OCI-LY7 (cell line): Measurements from ENCODE around the gene NDUFC2. TPM values are rescaled to one million over a fixed set of nuclear protein-coding genes. Genes with fewer than 3 reads are reported as not detected.
"Not testable (repeated sequence)": the region's sequence is repeated elsewhere in the genome, so short reads cannot be mapped to it uniquely, and the experiment has no call there.

ENCODE experiments used
- BruUV-seq: library from RNA; stranded (reverse); fragments of 400-500 nt; replicated peaks from 2 replicates; lab custom pipeline; 2021; lab: Mats Ljungman, UMichigan
- CTCF ChIA-PET: fragments of 300-600 bp; sonication (Branson Sonifier 250); formaldehyde crosslinking; loops from one replicate; lab custom pipeline; 2022; ENCODE audit warnings: antibody characterized with exemption; ENCODE audit not compliant: unreplicated experiment; lab: Charles Lee
- POLR2A ChIA-PET: fragments of 300-600 bp; sonication (Branson Sonifier 250); formaldehyde crosslinking; loops from one replicate; lab custom pipeline; 2022; ENCODE audit warnings: antibody characterized with exemption; lab: Charles Lee
- DNase-seq: peaks from one replicate; pipeline ENCODE4 v3.0.0-alpha.2; 2015; ENCODE audit warnings: low spot score
- H2AFZ ChIP-seq: fragments of 200-600 bp; sonication (generic), shearing (Covaris generic); 2 replicates; pipeline ENCODE4 v1.6.1; 2014; ENCODE audit warnings: mild to moderate bottlenecking, antibody characterized with exemption, low read length, moderate library complexity
- H3K27ac ChIP-seq: fragments of 200-600 bp; sonication (generic); 2 replicates; pipeline ENCODE4 v1.5.1; 2014; ENCODE audit warnings: mixed run types, low read depth, mild to moderate bottlenecking, moderate library complexity, low read length, inconsistent platforms; ENCODE audit not compliant: poor library complexity, severe bottlenecking
- H3K36me3 ChIP-seq: fragments of 200-600 bp; sonication (generic); 2 replicates; pipeline ENCODE4 v1.6.1; 2014; ENCODE audit warnings: mild to moderate bottlenecking, antibody characterized with exemption, low read length, moderate library complexity, mixed read lengths; ENCODE audit not compliant: insufficient read depth
- H3K4me1 ChIP-seq: fragments of 200-600 bp; sonication (generic); 2 replicates; pipeline ENCODE4 v1.5.1; 2014; ENCODE audit warnings: mild to moderate bottlenecking, low read length; ENCODE audit not compliant: insufficient read depth, poor library complexity, severe bottlenecking
- H3K4me2 ChIP-seq: fragments of 200-600 bp; sonication (generic); 2 replicates; pipeline ENCODE4 v1.6.1; 2014; ENCODE audit warnings: mild to moderate bottlenecking, low read length
- H3K4me3 ChIP-seq: fragments of 200-600 bp; sonication (generic); 2 replicates; pipeline ENCODE4 v1.5.1; 2014; ENCODE audit warnings: mild to moderate bottlenecking, low read depth, low read length; ENCODE audit not compliant: poor library complexity, severe bottlenecking
- H3K79me2 ChIP-seq: fragments of 200-600 bp; sonication (generic); 2 replicates; pipeline ENCODE4 v1.6.1; 2016; ENCODE audit warnings: low read depth, mild to moderate bottlenecking, low read length, moderate library complexity, mixed read lengths; ENCODE audit not compliant: insufficient read depth
- H3K9me2 ChIP-seq: fragments of 200-600 bp; sonication (generic); 2 replicates; pipeline ENCODE4 v1.6.1; 2016; ENCODE audit warnings: mild to moderate bottlenecking, low read length, mixed read lengths; ENCODE audit not compliant: insufficient read depth
- H3K9me3 ChIP-seq: fragments of 200-600 bp; sonication (generic); 2 replicates; pipeline ENCODE4 v1.6.1; 2014; ENCODE audit warnings: mild to moderate bottlenecking, mixed run types, low read length, mixed read lengths
- H4K20me1 ChIP-seq: fragments of 200-600 bp; sonication (generic); 2 replicates; pipeline ENCODE4 v1.6.1; 2014; ENCODE audit warnings: mild to moderate bottlenecking, antibody characterized with exemption, low read length, moderate library complexity, mixed read lengths; ENCODE audit not compliant: insufficient read depth
- EZH2phosphoT487 ChIP-seq: fragments of 200-600 bp; sonication (generic); IDR thresholded peaks from 2 replicates; pipeline ENCODE4 v1.6.1; 2018; ENCODE audit warnings: low read depth, borderline replicate concordance, mild to moderate bottlenecking, mixed run types, antibody characterized with exemption, low read length, moderate library complexity, mixed read lengths
- intact Hi-C: fragments of 100-400 bp; cut with micrococcal nuclease; formaldehyde crosslinking; loops from one replicate; pipeline ENCODE4 v1.10.0; 2022; ENCODE audit not compliant: unreplicated experiment
- total RNA-seq, 2 experiments: library from RNA; depleted of rRNA in 1 of 2; stranded (reverse); fragments of >200 nt in 1 of 2; shearing (Covaris generic) in 1 of 2; gene quantifications; 2 replicates each; pipeline ENCODE4 v1.2.3, GENCODE V29; 2014 to 2022
- TF ChIP-seq, protein P1 (sequence below): fragments of 200-600 bp; sonication (generic); conservative IDR thresholded peaks from 2 replicates; pipeline ENCODE4 v1.5.1; 2014; ENCODE audit warnings: mild to moderate bottlenecking, antibody characterized with exemption, low read length, moderate library complexity, mixed read lengths

NDUFC2 gene
- total RNA-seq, 2 experiments from 2014 or later, result 53.3 to 95.7 TPM

DNA sequence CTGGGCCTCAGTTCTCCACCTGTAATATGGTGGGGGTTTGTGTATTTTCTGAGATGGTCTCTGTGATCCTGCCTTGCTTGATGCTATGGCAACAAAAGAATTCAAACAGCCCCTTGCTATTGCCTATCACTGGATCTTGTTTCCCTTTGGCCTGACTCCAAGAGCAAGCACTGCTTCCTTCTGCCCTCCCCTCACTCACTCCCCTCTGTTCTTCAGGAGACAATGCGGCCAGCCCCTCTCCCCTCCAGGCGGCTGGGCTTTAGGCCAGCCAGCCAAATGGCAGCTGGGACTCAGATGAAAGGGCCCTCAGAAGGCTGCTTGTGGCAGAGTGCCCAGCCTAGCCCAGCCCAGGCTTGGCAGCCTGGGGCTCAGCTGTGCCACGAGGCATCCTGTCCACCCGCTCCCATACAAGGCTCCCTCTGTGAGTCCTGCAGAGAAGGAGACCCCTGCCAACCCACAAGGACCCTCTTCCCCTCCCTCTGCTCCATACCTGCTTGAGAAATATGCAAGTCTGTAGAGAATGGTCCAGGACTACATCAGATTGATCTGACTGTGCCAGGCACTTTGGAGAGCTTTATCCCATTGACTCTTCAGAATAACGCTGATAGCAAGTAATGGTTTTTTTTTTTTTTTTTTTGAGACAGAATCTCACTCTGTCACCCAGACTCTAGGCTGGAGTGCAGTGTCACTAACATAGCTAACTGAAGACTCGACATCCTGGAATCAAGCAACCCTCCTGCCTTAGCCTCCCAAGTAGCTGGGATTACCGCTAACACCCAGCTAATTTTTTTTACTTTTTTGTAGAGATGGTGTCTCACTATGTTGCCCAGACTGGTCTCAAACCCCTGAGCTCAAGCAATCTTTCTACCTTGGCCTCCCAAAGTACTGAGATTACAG lies 49.0 kb downstream of the NDUFC2 start:
- POLR2A ChIA-PET, result interaction anchor here (0.7 to 0.9 kb wide), 4 partner anchors 9 to 104 kb away, joined by 3 to 7 read pairs (median 6); no protein-coding TSS in a partner anchor
- Histone ChIP-seq H3K36me3 (no peaks in the 10 kb centered on the region), H3K4me1 (no peaks in the 10 kb centered on the region), H4K20me1 (no peaks in the 10 kb centered on the region), H2AFZ (no peak overlapping the region), H3K4me3 (no peak overlapping the region), H3K27ac (no peak overlapping the region), H3K9me3 (no peaks in the 10 kb centered on the region), H3K79me2 (no peaks in the 10 kb centered on the region), H3K9me2 (no peaks in the 10 kb centered on the region), H3K4me2 (no peak overlapping the region)
- no peak for TF ChIP-seq EZH2phosphoT487
- TF ChIP-seq, protein P1, sequence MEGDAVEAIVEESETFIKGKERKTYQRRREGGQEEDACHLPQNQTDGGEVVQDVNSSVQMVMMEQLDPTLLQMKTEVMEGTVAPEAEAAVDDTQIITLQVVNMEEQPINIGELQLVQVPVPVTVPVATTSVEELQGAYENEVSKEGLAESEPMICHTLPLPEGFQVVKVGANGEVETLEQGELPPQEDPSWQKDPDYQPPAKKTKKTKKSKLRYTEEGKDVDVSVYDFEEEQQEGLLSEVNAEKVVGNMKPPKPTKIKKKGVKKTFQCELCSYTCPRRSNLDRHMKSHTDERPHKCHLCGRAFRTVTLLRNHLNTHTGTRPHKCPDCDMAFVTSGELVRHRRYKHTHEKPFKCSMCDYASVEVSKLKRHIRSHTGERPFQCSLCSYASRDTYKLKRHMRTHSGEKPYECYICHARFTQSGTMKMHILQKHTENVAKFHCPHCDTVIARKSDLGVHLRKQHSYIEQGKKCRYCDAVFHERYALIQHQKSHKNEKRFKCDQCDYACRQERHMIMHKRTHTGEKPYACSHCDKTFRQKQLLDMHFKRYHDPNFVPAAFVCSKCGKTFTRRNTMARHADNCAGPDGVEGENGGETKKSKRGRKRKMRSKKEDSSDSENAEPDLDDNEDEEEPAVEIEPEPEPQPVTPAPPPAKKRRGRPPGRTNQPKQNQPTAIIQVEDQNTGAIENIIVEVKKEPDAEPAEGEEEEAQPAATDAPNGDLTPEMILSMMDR, result no peak
- BruUV-seq, result no TSS peak
- intact Hi-C loops, result no loop called here
- CTCF ChIA-PET, result no interaction called here
- DNase-seq, result no peak

DNA sequence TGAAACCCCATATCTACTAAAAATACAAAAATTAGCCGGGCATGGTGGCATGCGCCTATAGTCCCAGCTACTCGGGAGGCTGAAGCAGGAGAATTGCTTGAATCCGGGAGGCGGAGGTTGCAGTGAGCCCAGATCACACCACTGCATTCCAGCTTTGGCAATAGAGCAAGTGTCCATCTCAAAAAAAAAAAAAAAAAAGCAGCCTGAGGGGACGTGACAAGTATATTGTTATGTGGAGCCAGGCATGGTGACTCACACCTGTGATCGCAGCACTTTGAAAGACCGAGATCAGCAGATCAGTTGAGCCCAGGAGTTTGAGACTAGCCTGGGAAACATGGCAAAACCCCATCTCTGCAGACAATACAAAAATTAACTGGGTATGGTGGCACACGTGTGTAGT lies 51.2 kb downstream of the NDUFC2 start:
- CTCF ChIA-PET, H3K9me2 ChIP-seq, intact Hi-C loops, H3K4me1 ChIP-seq, H3K27ac ChIP-seq, BruUV-seq, H3K9me3 ChIP-seq, H3K79me2 ChIP-seq, DNase-seq, H3K4me2 ChIP-seq, H2AFZ ChIP-seq, H3K4me3 ChIP-seq, H4K20me1 ChIP-seq, H3K36me3 ChIP-seq: not testable (repeated sequence)
- POLR2A ChIA-PET, result interaction anchor here (0.6 to 0.7 kb wide), 2 partner anchors 339 to 370 kb away, joined by 3 to 4 read pairs; no protein-coding TSS in a partner anchor

DNA sequence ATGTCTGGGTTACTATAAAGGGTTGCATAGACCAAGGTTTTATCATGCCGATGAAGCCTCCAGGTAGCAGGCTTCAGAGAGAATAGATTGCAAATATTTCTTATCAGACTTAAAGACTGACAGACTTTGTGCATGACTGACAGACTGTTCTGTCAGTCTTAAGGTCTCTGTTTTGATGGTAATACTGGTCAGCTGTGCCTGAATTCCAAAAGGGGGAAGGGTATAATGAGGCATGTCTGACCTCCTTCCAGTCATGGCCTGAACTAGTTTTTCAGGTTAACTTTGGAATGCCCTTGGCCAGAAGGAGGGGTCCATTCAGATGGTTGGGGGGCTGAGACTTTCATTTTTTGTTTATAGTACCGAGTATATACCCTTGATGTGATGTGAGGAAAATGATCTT lies 51.9 kb downstream of the NDUFC2 start:
- H3K4me2 ChIP-seq, result no peak overlapping the region
- no peaks in the 10 kb centered on the region for H3K9me2 ChIP-seq
- H3K36me3 ChIP-seq, result no peaks in the 10 kb centered on the region
- TF ChIP-seq, protein P1, result no peak
- no peak for TF ChIP-seq EZH2phosphoT487
- intact Hi-C loops, result no loop called here
- no peaks in the 10 kb centered on the region for H4K20me1 ChIP-seq
- H3K4me3 ChIP-seq, result no peak overlapping the region
- DNase-seq, result no peak
- H3K79me2 ChIP-seq, result no peaks in the 10 kb centered on the region
- no peak overlapping the region for H3K27ac ChIP-seq
- BruUV-seq, result no TSS peak
- H3K9me3 ChIP-seq, result no peaks in the 10 kb centered on the region
- ChIA-PET POLR2A (interaction anchor here (0.6 kb wide), 1 partner anchor 369 kb away, joined by 4 read pairs; no protein-coding TSS in a partner anchor), CTCF (no interaction called here)
- no peaks in the 10 kb centered on the region for H3K4me1 ChIP-seq
- no peak overlapping the region for H2AFZ ChIP-seq
